Stimulated activated CD8-positive, alpha-beta memory T cell treated with anti-CD3 and anti-CD28 coated beads, Interleukin-12 subunit alpha, Interleukin-12 subunit beta, amount 100 ng/mL, for 24 hours (primary cell): ENCODE results near the gene NDUFAF2.
"Not testable (repeated sequence)": the region's sequence is repeated elsewhere in the genome, so short reads cannot be mapped to it uniquely, and the experiment has no call there.

Experiments
- DNase-seq: peaks from one replicate; pipeline ENCODE4 v3.0.0-alpha.2; 2020; ENCODE audit errors: extremely low read depth

Gene NDUFAF2

GRCh38 chr5:61177070-61177469 lies 232.1 kb downstream of the NDUFAF2 start:
- no peak for DNase-seq

- DNase-seq, result no peak
These were observed 232.7 kb downstream of the NDUFAF2 start for GRCh38 chr5:61177716-61178115.

GRCh38 chr5:61178702-61179101 lies 233.7 kb downstream of the NDUFAF2 start:
- DNase-seq, result no peak

- DNase-seq, result no peak
These were observed 235.9 kb downstream of the NDUFAF2 start for GRCh38 chr5:61180886-61181285.

- DNase-seq, result no peak
These were observed 237.4 kb downstream of the NDUFAF2 start for GRCh38 chr5:61182449-61182848.

- DNase-seq, result no peak
These were observed 238.5 kb downstream of the NDUFAF2 start for GRCh38 chr5:61183538-61183937.

GRCh38 chr5:61184708-61185107 lies 239.7 kb downstream of the NDUFAF2 start:
- no peak for DNase-seq

GRCh38 chr5:61186634-61187033 lies 241.6 kb downstream of the NDUFAF2 start:
- no peak for DNase-seq

- not testable (repeated sequence) for DNase-seq
These were observed 242.3 kb downstream of the NDUFAF2 start for GRCh38 chr5:61187352-61187751.

GRCh38 chr5:61187826-61188225 lies 242.8 kb downstream of the NDUFAF2 start:
- DNase-seq, result not testable (repeated sequence)

GRCh38 chr5:61198606-61199005 lies 253.6 kb downstream of the NDUFAF2 start:
- DNase-seq, result no peak

- no peak for DNase-seq
These were observed 255.7 kb downstream of the NDUFAF2 start for GRCh38 chr5:61200582-61201155.

GRCh38 chr5:61202213-61202612 lies 257.2 kb downstream of the NDUFAF2 start:
- no peak for DNase-seq
